K562 (cell line): Measurements from ENCODE around the gene ERVFRD-1. TPM values are rescaled to one million over a fixed set of nuclear protein-coding genes. Genes with fewer than 3 reads are reported as not detected.

Experiments used
- ATAC-seq: fragments of 200-7000 bp; cut with Tn5 transposase; 3 replicates; pipeline ENCODE4 v1.9.1; 2020; ENCODE audit warnings: moderate library complexity
- BruUV-seq: library from RNA; stranded (reverse); fragments of 400-500 nt; replicated peaks from 2 replicates; lab custom pipeline; 2021; lab: Mats Ljungman, UMichigan
- CTCF ChIA-PET: fragments of 300-600 bp; formaldehyde crosslinking; extraction: SDS; loops from one replicate; lab custom pipeline; 2021; ENCODE audit warnings: low intra/inter-chr PET ratio; lab: Yijun Ruan, JAX
- POLR2A ChIA-PET: fragments of 300-600, 350-650 bp; sonication (Branson Sonifier 250); formaldehyde crosslinking; extraction: SDS; loops from one replicate; lab custom pipeline; 2021; ENCODE audit warnings: antibody characterized with exemption, inconsistent platforms; lab: Yijun Ruan, JAX
- DNase-seq, 4 experiments: peaks; one replicate each; pipeline versions ENCODE4 v3.0.0 to v3.0.0-alpha.2; 2011 to 2018; ENCODE audit warnings: low spot score in 3 of 4, mixed read lengths in 3 of 4; ENCODE audit errors: extremely low read depth in 1 of 4
- FAIRE-seq: peaks from 2 replicates; lab custom pipeline; 2011; peaks lifted over from hg19 to GRCh38; lab: Jason Lieb, UNC
- H2AFZ ChIP-seq: 2 replicates; pipeline ENCODE4 v1.6.0; 2011; ENCODE audit warnings: low read depth, low read length, control low read depth, inconsistent platforms
- H3K27ac ChIP-seq: fragments of 200-600 bp; 3 replicates; pipeline ENCODE4 v1.8.0; 2011; ENCODE audit warnings: low read depth, mild to moderate bottlenecking, control low read depth, inconsistent platforms, low read length, moderate library complexity, mixed read lengths; ENCODE audit errors: extremely low read depth
- H3K27me3 ChIP-seq, 2 experiments: fragments of 300-600 bp in 1 of 2; 2 replicates in 1 of 2; 3 replicates in 1 of 2; pipeline versions ENCODE4 v1.6.0 to v1.8.0; 2011; ENCODE audit warnings: inconsistent platforms in 2 of 2, low read length in 2 of 2, mild to moderate bottlenecking in 1 of 2, mixed read lengths in 1 of 2, moderate library complexity in 1 of 2; ENCODE audit not compliant: control insufficient read depth in 2 of 2, insufficient read depth in 2 of 2
- H3K36me3 ChIP-seq: fragments of 300-600 bp; 3 replicates; pipeline ENCODE4 v1.8.0; 2011; ENCODE audit warnings: mild to moderate bottlenecking, low read length, inconsistent platforms; ENCODE audit not compliant: control insufficient read depth, insufficient read depth
- H3K4me1 ChIP-seq, 2 experiments: fragments of 200-600 bp in 1 of 2; replicated peaks in 1 of 2; 2 replicates in 1 of 2; 3 replicates in 1 of 2; pipeline versions ENCODE4 v1.5.1 to v1.8.0; 2011; ENCODE audit warnings: inconsistent platforms in 2 of 2, low read length in 2 of 2, mild to moderate bottlenecking in 1 of 2, mixed read lengths in 1 of 2, moderate library complexity in 1 of 2; ENCODE audit not compliant: control insufficient read depth in 2 of 2, insufficient read depth in 2 of 2
- H3K4me2 ChIP-seq: 2 replicates; pipeline ENCODE4 v1.6.1; 2011; ENCODE audit warnings: low read length, control low read depth, inconsistent platforms, mixed read lengths; ENCODE audit not compliant: insufficient read depth
- H3K4me3 ChIP-seq: fragments of 200-600 bp; sonication (generic), shearing (Covaris generic); 2 replicates; pipeline ENCODE4 v1.5.1; 2016; ENCODE audit warnings: control low read depth, inconsistent platforms
- H3K79me2 ChIP-seq: fragments of 200-600 bp; 3 replicates; pipeline ENCODE4 v1.8.0; 2011; ENCODE audit warnings: low read length, inconsistent platforms; ENCODE audit not compliant: control insufficient read depth, insufficient read depth
- H3K9ac ChIP-seq, 2 experiments: 2 replicates each; pipeline versions ENCODE4 v1.6.0 to v1.6.1; 2011; ENCODE audit warnings: low read depth in 2 of 2, low read length in 2 of 2, control low read depth in 1 of 2, inconsistent platforms in 1 of 2, mild to moderate bottlenecking in 1 of 2, mixed read lengths in 1 of 2; ENCODE audit not compliant: insufficient read depth in 1 of 2
- H3K9me1 ChIP-seq: one replicate; pipeline ENCODE4 v1.6.0; 2011; ENCODE audit warnings: inconsistent platforms, mild to moderate bottlenecking, low read length, moderate library complexity; ENCODE audit not compliant: control insufficient read depth, insufficient read depth
- H3K9me3 ChIP-seq: replicated peaks from 2 replicates; pipeline ENCODE4 v1.5.1; 2011; ENCODE audit warnings: low read depth, low read length, inconsistent platforms; ENCODE audit not compliant: control insufficient read depth, insufficient read depth
- H4K20me1 ChIP-seq: replicated peaks from 2 replicates; pipeline ENCODE4 v1.6.1; 2011; ENCODE audit warnings: low read length, inconsistent platforms, mixed read lengths; ENCODE audit not compliant: control insufficient read depth, insufficient read depth
- C11orf30 ChIP-seq: fragments of 450-650 bp; IDR thresholded peaks from 2 replicates; pipeline ENCODE4 v1.6.1; 2016; ENCODE audit warnings: low read depth, mild to moderate bottlenecking
- CBX5 ChIP-seq: IDR thresholded peaks from 2 replicates; pipeline ENCODE4 v1.6.1; 2014; ENCODE audit warnings: low read depth, borderline replicate concordance
- CTCFL ChIP-seq: IDR thresholded peaks from 2 replicates; pipeline ENCODE4 v1.6.1; 2011; ENCODE audit warnings: borderline replicate concordance, low read depth, mild to moderate bottlenecking, moderate library complexity, low read length; ENCODE audit not compliant: insufficient read depth, poor library complexity, severe bottlenecking
- ETS2 ChIP-seq: IDR thresholded peaks from 2 replicates; pipeline ENCODE4 v1.6.1; 2016; ENCODE audit warnings: borderline replicate concordance, missing genetic modification characterization, mild to moderate bottlenecking, moderate library complexity, missing compliant biosample characterization; ENCODE audit not compliant: poor library complexity, severe bottlenecking
- KDM1A ChIP-seq, 2 experiments: fragments of 450-650 bp; IDR thresholded peaks; 2 replicates each; pipeline ENCODE4 v1.6.1; 2016; ENCODE audit warnings: mild to moderate bottlenecking in 2 of 2
- MYC ChIP-seq, 2 experiments: fragments of 250-450 bp in 1 of 2; sonication (Bioruptor Pico) in 1 of 2; IDR thresholded peaks; 2 replicates each; pipeline versions ENCODE4 v1.5.1 to v1.6.1; 2012 to 2021; ENCODE audit warnings: low read depth in 2 of 2, borderline replicate concordance in 1 of 2, improper control_type of control experiment in 1 of 2, low read length in 1 of 2, mild to moderate bottlenecking in 1 of 2, moderate library complexity in 1 of 2
- PHF8 ChIP-seq: fragments of 200-600 bp; sonication (generic); IDR thresholded peaks from 2 replicates; pipeline ENCODE4 v1.6.1; 2012; ENCODE audit warnings: mixed run types, mild to moderate bottlenecking, inconsistent platforms, low read length, moderate library complexity, borderline replicate concordance
- RBM17 ChIP-seq: fragments of 200-400 bp; formaldehyde crosslinking; IDR thresholded peaks from 2 replicates; pipeline ENCODE4 v1.6.1; 2017; ENCODE audit warnings: low read depth, mild to moderate bottlenecking, low read length, borderline replicate concordance
- SMC3 ChIP-seq: conservative IDR thresholded peaks from 2 replicates; pipeline ENCODE4 v1.6.1; 2011; ENCODE audit warnings: low read depth, low read length, improper control_type of control experiment; ENCODE audit not compliant: insufficient read depth
- XRCC5 ChIP-seq: fragments of 200-400 bp; formaldehyde crosslinking; IDR thresholded peaks from 2 replicates; pipeline ENCODE4 v1.6.1; 2017; ENCODE audit warnings: low read depth, mild to moderate bottlenecking, low read length
- YY1 ChIP-seq, 3 experiments: IDR thresholded peaks; 2 replicates each; pipeline ENCODE4 v1.6.1; 2011; ENCODE audit warnings: low read length in 2 of 3, mild to moderate bottlenecking in 2 of 3, moderate library complexity in 2 of 3, borderline replicate concordance in 1 of 3, control low read depth in 1 of 3, low read depth in 1 of 3; ENCODE audit not compliant: insufficient read depth in 3 of 3, insufficient replicate concordance in 2 of 3, control insufficient read depth in 1 of 3, insufficient read length in 1 of 3; ENCODE audit errors: extremely low read depth in 1 of 3
- ZNF143 ChIP-seq: sonication (generic); formaldehyde crosslinking; IDR thresholded peaks from 2 replicates; pipeline ENCODE4 v1.9.0; 2022; ENCODE audit warnings: mild to moderate bottlenecking, missing genetic modification reagents
- ZNF224 ChIP-seq: sonication (generic); formaldehyde crosslinking; IDR thresholded peaks from 2 replicates; pipeline ENCODE4 v1.8.0; 2022; ENCODE audit warnings: mild to moderate bottlenecking, missing genetic modification reagents
- ZNF384 ChIP-seq: IDR thresholded peaks from 2 replicates; pipeline ENCODE4 v1.6.1; 2012; ENCODE audit warnings: low read depth, low read length, improper control_type of control experiment
- ZNF445 ChIP-seq: fragments of 250-450 bp; sonication (Bioruptor Pico); IDR thresholded peaks from 2 replicates; pipeline ENCODE4 v1.4.0; 2020; ENCODE audit warnings: low read depth, mild to moderate bottlenecking, moderate library complexity
- ZNF561 ChIP-seq: fragments of 450-650 bp; formaldehyde crosslinking; conservative IDR thresholded peaks from 2 replicates; pipeline ENCODE4 v1.4.0; 2020; ENCODE audit warnings: mild to moderate bottlenecking, moderate library complexity
- ZNF586 ChIP-seq: fragments of 450-650 bp; formaldehyde crosslinking; conservative IDR thresholded peaks from 2 replicates; pipeline ENCODE4 v1.4.0; 2020; ENCODE audit warnings: mild to moderate bottlenecking, moderate library complexity
- WGBS: fragments of 100-300 bp; shearing (Covaris generic); methylation state at CpG from one replicate; pipeline ENCODE4 v1.1.6; 2016; ENCODE audit warnings: low coverage, mixed read lengths; ENCODE audit not compliant: insufficient coverage; ENCODE audit errors: missing lambda C conversion rate; 5-methylcytosine and 5-hydroxymethylcytosine counted together
- in situ Hi-C: fragments of 300-500 bp; cut with MboI; formaldehyde crosslinking; loops from 4 replicates; pipeline ENCODE4 v1.15.0; 2018; ENCODE audit warnings: inconsistent platforms, mixed read lengths
- intact Hi-C: fragments of 100-400 bp; cut with micrococcal nuclease; formaldehyde crosslinking; loops from 2 replicates; pipeline ENCODE4 v1.14.2; 2022
- polyA plus RNA-seq, 8 experiments: library from polyadenylated mRNA; depleted of rRNA in 4 of 8; stranded (reverse) in 5 of 8; unstranded in 3 of 8; fragments of >200 nt; fragmentation: Nextera tagmentation in 2 of 8; fragmentation: Illumina TruSeq in 1 of 8; extraction: Ambion mirVana in 2 of 8; extraction: Trizol in 1 of 8; gene quantifications; 2 replicates each; pipeline versions ENCODE4 v1.2.1 to v1.2.3, GENCODE V29; 2011 to 2014; ENCODE audit warnings: inconsistent platforms in 1 of 8, missing spikeins in 1 of 8
- total RNA-seq, 7 experiments: library from RNA; depleted of rRNA in 6 of 7; stranded (reverse); fragments of >200 nt in 6 of 7; fragmentation: Illumina TruSeq in 2 of 7; extraction: Trizol in 2 of 7; gene quantifications; 2 replicates each; pipeline versions ENCODE4 v1.2.1 to v1.2.3, GENCODE V29; 2011 to 2021; ENCODE audit warnings: low replicate concordance in 1 of 7
- TF ChIP-seq, protein P1 (sequence below): fragments of 250-450 bp; sonication (Bioruptor Pico); IDR thresholded peaks from 2 replicates; pipeline ENCODE4 v1.8.0; 2022; ENCODE audit warnings: inconsistent platforms, mild to moderate bottlenecking, moderate library complexity, borderline replicate concordance

ERVFRD-1 gene
- total and polyA plus RNA-seq, 9 of the 15 experiments (the other 6 are each of a cell fraction or from before 2014, with no cell fraction given): 0.05 to 0.14 (median 0.09) TPM; not detected in 2

DNA sequence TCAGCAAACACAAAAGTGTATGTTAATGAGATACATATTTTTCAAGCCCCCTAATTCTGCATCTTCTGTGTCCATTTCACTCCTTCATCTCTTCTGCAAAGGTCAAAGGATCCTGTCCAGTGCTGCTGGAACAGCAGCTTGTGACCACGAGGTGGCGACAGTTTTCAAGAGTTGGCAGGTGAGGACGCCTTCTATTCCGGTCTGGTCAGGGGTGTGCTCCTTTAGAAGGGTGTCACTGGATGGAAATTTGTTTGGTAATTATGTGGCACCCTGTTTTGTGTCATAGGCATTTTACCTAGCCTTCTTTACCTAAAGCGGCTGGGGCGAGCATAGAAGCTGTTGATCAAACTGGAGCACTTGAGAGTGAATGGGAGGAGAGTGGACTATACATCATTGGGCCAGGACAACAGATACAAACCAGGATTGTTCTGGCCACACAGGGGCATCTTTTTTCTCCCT is 32.9 kb upstream of the ERVFRD-1 start:
- no peak overlapping the region for H3K4me2 ChIP-seq
- no peak overlapping the region for H3K27ac ChIP-seq
- H3K9ac ChIP-seq: no peak overlapping the region
- H3K9me3 ChIP-seq: no peaks in the 10 kb centered on the region
- H3K4me3 ChIP-seq: no peak overlapping the region
- no peaks in the 10 kb centered on the region for H4K20me1 ChIP-seq
- no peak overlapping the region for H2AFZ ChIP-seq
- H3K27me3 ChIP-seq: peaks cover 0 to 17% of the 10 kb centered on the region in 2 experiments; a peak in 2 of 5 replicates
- no peaks in the 10 kb centered on the region for H3K36me3 ChIP-seq
- DNase-seq (peak; percentile 81 to 88 (median 82)), FAIRE-seq (peak; percentile 91), ATAC-seq (peak; percentile 97)
- intact Hi-C loops: loop anchor here (1.0 to 10.0 kb wide), 5 partner anchors 47 to 431 kb away; partner anchors contain the start of gene NEDD9
- H3K79me2 ChIP-seq: no peaks in the 10 kb centered on the region
- ChIA-PET POLR2A (interaction anchor here (0.6 to 0.7 kb wide), 2 partner anchors 16 to 431 kb away, joined by 3 read pairs; no protein-coding TSS in a partner anchor), CTCF (interaction anchor here (0.6 to 3.5 kb wide), 9 partner anchors 28 to 731 kb away, joined by 3 to 68 read pairs (median 5); partner anchors contain the start of gene SMIM13)
- BruUV-seq: no TSS peak
- in situ Hi-C loops: no loop called here
- peaks cover 0 to 8% of the 10 kb centered on the region in 2 experiments; a peak in 3 of 5 replicates for H3K4me1 ChIP-seq
- 4% methylated on average over 6 of the region's 6 CpGs for WGBS
- no peaks in the 10 kb centered on the region for H3K9me1 ChIP-seq
- TF ChIP-seq MYC (IDR thresholded peaks at IDR 0.05; ENCODE audit: low read depth, low read length) (peak; percentile 32; the same call in 1 of the 2 replicates), MYC (CRISPR knock-in tag; IDR thresholded peaks at IDR 0.05; ENCODE audit: borderline replicate concordance, low read depth) (no peak), PHF8 (no peak), SMC3 (peak; percentile 92), ZNF143 (CRISPR knock-in tag) (no peak), ZNF561 (CRISPR knock-in tag) (no peak), ZNF445 (no peak), XRCC5 (peak; percentile 66; the same call in 1 of the 2 replicates), YY1 (IDR thresholded peaks at IDR 0.05; ENCODE audit: borderline replicate concordance in 1 of 3, control insufficient read depth in 1 of 3, extremely low read depth in 1 of 3, insufficient read depth in 3 of 3, insufficient read length in 1 of 3, insufficient replicate concordance in 2 of 3, low read depth in 1 of 3, low read length in 2 of 3) (no peak), ZNF224 (CRISPR knock-in tag) (no peak), ZNF586 (no peak), KDM1A (IDR thresholded peaks at IDR 0.05) (no peak), ETS2 (tag) (no peak), RBM17 (no peak), CBX5 (no peak), C11orf30 (no peak), ZNF384 (peak; percentile 22; the same call in 1 of the 2 replicates), CTCFL (no peak)
- TF ChIP-seq, protein P1, sequence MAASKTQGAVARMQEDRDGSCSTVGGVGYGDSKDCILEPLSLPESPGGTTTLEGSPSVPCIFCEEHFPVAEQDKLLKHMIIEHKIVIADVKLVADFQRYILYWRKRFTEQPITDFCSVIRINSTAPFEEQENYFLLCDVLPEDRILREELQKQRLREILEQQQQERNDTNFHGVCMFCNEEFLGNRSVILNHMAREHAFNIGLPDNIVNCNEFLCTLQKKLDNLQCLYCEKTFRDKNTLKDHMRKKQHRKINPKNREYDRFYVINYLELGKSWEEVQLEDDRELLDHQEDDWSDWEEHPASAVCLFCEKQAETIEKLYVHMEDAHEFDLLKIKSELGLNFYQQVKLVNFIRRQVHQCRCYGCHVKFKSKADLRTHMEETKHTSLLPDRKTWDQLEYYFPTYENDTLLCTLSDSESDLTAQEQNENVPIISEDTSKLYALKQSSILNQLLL: no peak
